PFSK-1 (cell line): Measurements from ENCODE around the gene SLC39A11.

ENCODE experiments used
- FOXP2 ChIP-seq: optimal IDR thresholded peaks from 2 replicates; pipeline ENCODE3; 2011; ENCODE audit warnings: borderline replicate concordance, control low read depth, inconsistent platforms; ENCODE audit not compliant: insufficient read depth; ENCODE audit errors: extremely low read length, extremely low read depth
- POLR2AphosphoS5 ChIP-seq: IDR thresholded peaks from 2 replicates; pipeline ENCODE4 v1.6.1; 2012; ENCODE audit warnings: low read depth, mild to moderate bottlenecking, control low read depth, low read length, moderate library complexity
- REST ChIP-seq, 2 experiments: IDR thresholded peaks; 2 replicates each; pipeline versions ENCODE4 v1.6.1 to v1.8.0; 2011 to 2012; ENCODE audit warnings: low read depth in 2 of 2, low read length in 2 of 2, control low read depth in 1 of 2, inconsistent platforms in 1 of 2, mild to moderate bottlenecking in 1 of 2, moderate library complexity in 1 of 2; ENCODE audit not compliant: insufficient read depth in 1 of 2
- SIN3A ChIP-seq: IDR thresholded peaks from 2 replicates; pipeline ENCODE4 v1.6.1; 2012; ENCODE audit warnings: mild to moderate bottlenecking, low read length, moderate library complexity, borderline replicate concordance; ENCODE audit not compliant: insufficient read depth
- TAF1 ChIP-seq: IDR thresholded peaks from 2 replicates; pipeline ENCODE4 v1.6.1; 2012; ENCODE audit warnings: low read length, control low read depth, borderline replicate concordance; ENCODE audit not compliant: insufficient read depth

The SLC39A11 gene

GRCh38 chr17:72687886-72688285 lies 404.6 kb downstream of the SLC39A11 start:
- TF ChIP-seq FOXP2: no peak
- TF ChIP-seq TAF1: no peak
- TF ChIP-seq REST (IDR thresholded peaks at IDR 0.05; ENCODE audit: insufficient read depth in 1 of 2, low read depth in 2 of 2, low read length in 2 of 2): no peak
- TF ChIP-seq POLR2AphosphoS5: no peak
- no peak for TF ChIP-seq SIN3A

- TF ChIP-seq TAF1 (no peak), POLR2AphosphoS5 (no peak), REST (IDR thresholded peaks at IDR 0.05; ENCODE audit: insufficient read depth in 1 of 2, low read depth in 2 of 2, low read length in 2 of 2) (no peak), SIN3A (no peak), FOXP2 (no peak)
These were observed 408.0 kb downstream of the SLC39A11 start for GRCh38 chr17:72684405-72685020.

DNA sequence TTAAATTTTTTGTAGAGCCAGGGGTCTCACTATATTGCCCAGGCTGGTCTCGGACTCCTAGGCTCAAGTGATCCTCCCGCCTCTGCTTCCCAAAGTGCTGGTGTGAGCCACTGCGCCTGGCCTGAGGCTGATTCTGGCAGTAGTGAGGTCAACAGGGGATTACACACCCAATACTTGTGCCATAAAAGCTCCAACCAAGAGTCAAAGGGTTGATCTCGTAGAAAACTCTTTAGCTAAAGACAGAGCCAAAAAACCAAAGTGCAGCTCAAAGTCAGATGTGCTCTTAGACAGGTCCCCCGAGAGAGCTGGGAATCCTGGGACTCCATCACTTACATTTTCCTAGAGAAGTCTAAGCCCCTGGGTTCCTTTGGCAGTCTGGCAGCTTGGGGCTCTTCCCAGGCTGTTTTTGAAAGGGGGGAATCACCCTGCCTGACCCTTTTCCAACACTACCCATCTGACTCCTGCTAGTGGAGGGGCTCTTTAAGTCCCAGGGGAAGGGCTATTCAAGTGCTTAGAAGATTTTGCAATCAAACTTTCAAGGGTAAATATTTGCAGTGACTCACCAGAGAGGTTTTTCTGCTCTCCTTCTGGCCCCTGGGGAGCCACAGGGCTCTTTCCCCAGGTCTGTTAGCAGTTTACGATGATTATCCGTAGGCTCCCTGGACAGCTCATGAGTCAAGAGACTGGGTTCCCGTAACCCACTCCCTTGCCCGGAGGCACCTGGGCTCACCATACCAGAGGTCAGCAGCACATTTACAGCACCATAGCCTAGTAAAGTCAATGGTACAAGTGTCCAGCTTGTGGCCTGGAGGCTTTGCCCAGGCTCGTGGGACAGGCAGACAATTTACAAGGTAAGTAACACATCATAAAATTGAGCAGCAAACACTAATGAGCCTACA lies 408.7 kb downstream of the SLC39A11 start:
- TF ChIP-seq SIN3A (no peak), FOXP2 (no peak), TAF1 (no peak), POLR2AphosphoS5 (no peak), REST (IDR thresholded peaks at IDR 0.05; ENCODE audit: insufficient read depth in 1 of 2, low read depth in 2 of 2, low read length in 2 of 2) (no peak)

- TF ChIP-seq REST (IDR thresholded peaks at IDR 0.05; ENCODE audit: insufficient read depth in 1 of 2, low read depth in 2 of 2, low read length in 2 of 2): no peak
- no peak for TF ChIP-seq POLR2AphosphoS5
- TF ChIP-seq SIN3A: no peak
- no peak for TF ChIP-seq TAF1
These were observed 409.9 kb downstream of the SLC39A11 start for GRCh38 chr17:72682605-72683004.
